AG04449 (cell line): ENCODE results near the gene MRPL48.
"Not testable (repeated sequence)": the region's sequence is repeated elsewhere in the genome, so short reads cannot be mapped to it uniquely, and the experiment has no call there.

Experiments
- CTCF ChIA-PET: fragments of 350-600 bp; formaldehyde crosslinking; extraction: SDS; loops from one replicate; lab custom pipeline; 2021; ENCODE audit warnings: antibody characterized with exemption; lab: Yijun Ruan, JAX
- POLR2A ChIA-PET: fragments of 400-600, 350-600 bp; formaldehyde crosslinking; extraction: SDS; loops from one replicate; lab custom pipeline; 2020; ENCODE audit warnings: antibody characterized with exemption, inconsistent platforms; lab: Yijun Ruan, JAX
- DNase-seq: peaks from one replicate; pipeline ENCODE4 v3.0.0-alpha.2; 2010; ENCODE audit warnings: low read depth, low spot score
- H3K4me3 ChIP-seq: 2 replicates; pipeline ENCODE4 v1.5.1; 2011; ENCODE audit warnings: low read depth, mild to moderate bottlenecking, control low read depth, low read length
- CTCF ChIP-seq: IDR thresholded peaks from one replicate; pipeline ENCODE4 v1.5.1; 2011; ENCODE audit warnings: mild to moderate bottlenecking, moderate library complexity, low read length, control low read depth, inconsistent platforms; ENCODE audit not compliant: insufficient read depth; ENCODE audit errors: missing control alignments

The MRPL48 gene

GRCh38 chr11:73784080-73784634 is 3.5 kb upstream of the MRPL48 start:
- no peak overlapping the region for H3K4me3 ChIP-seq
- no peak for TF ChIP-seq CTCF
- DNase-seq = no peak
- ChIA-PET CTCF (interaction anchor here (0.6 to 1.0 kb wide), 3 partner anchors 8 to 180 kb away, joined by 3 to 4 read pairs (median 3); no protein-coding TSS in a partner anchor), POLR2A (interaction anchor here (1.8 kb wide), 1 partner anchor 23 kb away, joined by 6 read pairs; the partner anchor contains the start of gene RAB6A)

GRCh38 chr11:73784734-73785133 is 2.9 kb upstream of the MRPL48 start:
- ChIA-PET POLR2A (interaction anchor here (1.8 kb wide), 1 partner anchor 24 kb away, joined by 6 read pairs; the partner anchor contains the start of gene RAB6A), CTCF (interaction anchor here (0.6 to 0.7 kb wide), 3 partner anchors 9 to 179 kb away, joined by 3 read pairs; no protein-coding TSS in a partner anchor)
- TF ChIP-seq CTCF = no peak

DNA sequence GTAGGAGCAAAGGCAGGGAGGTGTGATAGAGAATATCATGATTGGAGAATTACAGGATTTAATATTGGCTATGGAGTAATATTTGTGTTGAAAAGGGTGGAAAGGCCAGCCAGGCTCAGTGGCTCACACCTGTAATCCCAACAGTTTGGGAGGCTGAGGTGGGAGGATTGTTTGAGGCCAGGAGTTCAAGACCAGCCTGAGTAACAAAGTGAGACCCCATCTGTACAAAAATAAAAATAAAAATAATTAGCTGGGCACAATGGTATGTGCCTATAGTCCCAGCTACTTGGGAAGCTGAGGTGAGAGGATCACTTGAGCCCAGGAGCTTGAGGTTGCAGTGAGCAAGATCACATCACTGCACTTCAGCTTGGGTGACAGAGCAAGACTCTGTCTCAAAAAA is 2.2 kb upstream of the MRPL48 start:
- CTCF ChIA-PET, DNase-seq, H3K4me3 ChIP-seq: not testable (repeated sequence)
- POLR2A ChIA-PET = interaction anchor here (1.8 kb wide), 1 partner anchor 24 kb away, joined by 6 read pairs; the partner anchor contains the start of gene RAB6A

More at GRCh38 chr11:73784734-73785133, 2.9 kb upstream of the MRPL48 start:
- H3K4me3 ChIP-seq = no peak overlapping the region
- DNase-seq = no peak

DNA sequence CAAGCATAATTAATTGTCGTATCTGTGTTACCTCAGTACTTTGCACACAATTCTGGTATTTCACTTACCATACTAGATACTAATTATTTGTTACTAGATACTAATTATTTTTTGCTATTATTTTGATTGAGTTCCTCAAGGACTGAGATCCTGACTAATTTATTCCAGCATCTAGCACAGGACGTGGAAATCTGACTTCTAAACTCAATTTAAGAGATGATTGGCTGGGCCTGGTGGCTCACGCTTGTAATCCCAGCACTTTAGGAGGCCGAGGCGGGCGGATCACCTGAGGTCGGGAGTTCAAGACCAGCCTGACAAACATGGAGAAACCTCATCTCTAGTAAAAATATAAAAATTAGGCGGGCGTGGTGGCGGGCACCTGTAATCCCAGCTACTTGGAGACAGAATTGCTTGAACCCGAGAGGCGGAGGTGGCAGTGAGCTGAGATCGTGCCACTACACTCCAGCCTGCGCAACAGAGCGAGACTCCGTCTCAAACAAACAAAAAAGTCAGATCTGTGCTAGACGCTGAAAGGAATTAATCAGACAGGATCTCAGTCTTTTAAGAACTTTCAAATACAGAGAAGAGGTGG is 527 bp upstream of the MRPL48 start:
- ChIA-PET CTCF (interaction anchor here (1.7 kb wide), 1 partner anchor 26 kb away, joined by 5 read pairs; the partner anchor contains the start of gene RAB6A), POLR2A (interaction anchor here (1.5 to 2.6 kb wide), 2 partner anchors 8 to 27 kb away, joined by 18 to 22 read pairs; partner anchors contain the start of gene RAB6A)
- TF ChIP-seq CTCF = no peak
- DNase-seq = no peak
- H3K4me3 ChIP-seq = peak overlapping the region; percentile 96

- no peak overlapping the region for H3K4me3 ChIP-seq
- no peak for TF ChIP-seq CTCF
- DNase-seq = no peak
- ChIA-PET CTCF (no interaction called here), POLR2A (interaction anchor here (2.6 kb wide), 1 partner anchor 10 kb away, joined by 22 read pairs; no protein-coding TSS in a partner anchor)
Measured at GRCh38 chr11:73789279-73789670, 1.6 kb downstream of the MRPL48 start.

DNA sequence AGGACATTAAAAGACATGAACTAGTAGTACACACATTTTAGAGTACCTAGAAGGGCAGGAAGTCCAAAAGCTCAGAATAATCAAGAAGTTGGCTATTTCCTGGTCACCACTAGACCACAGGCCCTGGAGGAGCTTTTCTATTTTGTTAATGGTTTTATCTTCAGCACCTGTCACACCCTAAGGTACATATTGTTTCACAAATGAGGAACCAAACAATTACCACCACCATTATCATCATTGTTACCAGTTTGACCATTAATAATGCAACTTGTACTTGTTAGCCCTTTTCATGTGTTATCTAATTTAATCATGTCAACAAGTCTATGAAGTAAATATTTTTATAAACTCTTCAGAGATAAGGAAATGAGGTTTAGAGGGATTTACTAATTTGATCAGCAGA is 4.9 kb downstream of the MRPL48 start:
- no peak overlapping the region for H3K4me3 ChIP-seq
- no peak for TF ChIP-seq CTCF
- ChIA-PET CTCF (no interaction called here), POLR2A (no interaction called here)
- no peak for DNase-seq
